OCI-LY7 (cell line): ENCODE results near the gene TMEM87A.

Source experiments
- CTCF ChIP-seq: fragments of 200-600 bp; sonication (generic); conservative IDR thresholded peaks from 2 replicates; pipeline ENCODE4 v1.5.1; 2014; ENCODE audit warnings: mild to moderate bottlenecking, antibody characterized with exemption, low read length, moderate library complexity, mixed read lengths
- EZH2phosphoT487 ChIP-seq: fragments of 200-600 bp; sonication (generic); IDR thresholded peaks from 2 replicates; pipeline ENCODE4 v1.6.1; 2018; ENCODE audit warnings: low read depth, borderline replicate concordance, mild to moderate bottlenecking, mixed run types, antibody characterized with exemption, low read length, moderate library complexity, mixed read lengths

GRCh38 chr15:42226648-42227047 is 46.6 kb downstream of the TMEM87A start:
- no peak for TF ChIP-seq CTCF
- TF ChIP-seq EZH2phosphoT487: no peak
